Measurements from ENCODE around the gene ZNF507. TPM values are rescaled to one million over a fixed set of nuclear protein-coding genes. Genes with fewer than 3 reads are reported as not detected.

Gene ZNF507
- total and polyA plus RNA-seq, 9 donors: 6.4 to 30.5 (median 22.9) TPM

- H3K9me3 ChIP-seq: no peaks in the 10 kb centered on the region
- intact Hi-C loops (cut with DNase I): no loop called here
- H3K36me3 ChIP-seq: no peaks in the 10 kb centered on the region
- no peak overlapping the region for H3K27ac ChIP-seq
- WGBS, 3 donors: 94 to 98% (median 95%) methylated on average over 1 of the region's 1 CpG
- no peaks in the 10 kb centered on the region for H3K27me3 ChIP-seq
- no peak overlapping the region for H3K4me3 ChIP-seq
- H3K4me1 ChIP-seq (ENCODE audit: insufficient read depth): peaks cover 6% of the 10 kb centered on the region
- DNase-seq: no peak
- TF ChIP-seq EP300 (IDR thresholded peaks at IDR 0.05) (no peak), POLR2A (IDR thresholded peaks at IDR 0.05) (no peak)
- TF ChIP-seq, protein P1, sequence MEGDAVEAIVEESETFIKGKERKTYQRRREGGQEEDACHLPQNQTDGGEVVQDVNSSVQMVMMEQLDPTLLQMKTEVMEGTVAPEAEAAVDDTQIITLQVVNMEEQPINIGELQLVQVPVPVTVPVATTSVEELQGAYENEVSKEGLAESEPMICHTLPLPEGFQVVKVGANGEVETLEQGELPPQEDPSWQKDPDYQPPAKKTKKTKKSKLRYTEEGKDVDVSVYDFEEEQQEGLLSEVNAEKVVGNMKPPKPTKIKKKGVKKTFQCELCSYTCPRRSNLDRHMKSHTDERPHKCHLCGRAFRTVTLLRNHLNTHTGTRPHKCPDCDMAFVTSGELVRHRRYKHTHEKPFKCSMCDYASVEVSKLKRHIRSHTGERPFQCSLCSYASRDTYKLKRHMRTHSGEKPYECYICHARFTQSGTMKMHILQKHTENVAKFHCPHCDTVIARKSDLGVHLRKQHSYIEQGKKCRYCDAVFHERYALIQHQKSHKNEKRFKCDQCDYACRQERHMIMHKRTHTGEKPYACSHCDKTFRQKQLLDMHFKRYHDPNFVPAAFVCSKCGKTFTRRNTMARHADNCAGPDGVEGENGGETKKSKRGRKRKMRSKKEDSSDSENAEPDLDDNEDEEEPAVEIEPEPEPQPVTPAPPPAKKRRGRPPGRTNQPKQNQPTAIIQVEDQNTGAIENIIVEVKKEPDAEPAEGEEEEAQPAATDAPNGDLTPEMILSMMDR (IDR thresholded peaks at IDR 0.05): no peak
Observed at GRCh38 chr19:32352241-32352630, 6.8 kb downstream of the ZNF507 start.

- H3K4me3 ChIP-seq: no peak overlapping the region
- intact Hi-C loops (cut with DNase I): no loop called here
- H3K27ac ChIP-seq: no peak overlapping the region
- no peaks in the 10 kb centered on the region for H3K36me3 ChIP-seq
- H3K4me1 ChIP-seq (ENCODE audit: insufficient read depth): peaks cover 3% of the 10 kb centered on the region
- no peak for TF ChIP-seq EP300 (IDR thresholded peaks at IDR 0.05)
- no peak for DNase-seq
- WGBS, 3 donors: 96 to 98% (median 96%) methylated on average over 9 of the region's 9 CpGs
- H3K27me3 ChIP-seq: no peaks in the 10 kb centered on the region
- no peaks in the 10 kb centered on the region for H3K9me3 ChIP-seq
Observed at GRCh38 chr19:32354345-32354744, 8.9 kb downstream of the ZNF507 start.

DNA sequence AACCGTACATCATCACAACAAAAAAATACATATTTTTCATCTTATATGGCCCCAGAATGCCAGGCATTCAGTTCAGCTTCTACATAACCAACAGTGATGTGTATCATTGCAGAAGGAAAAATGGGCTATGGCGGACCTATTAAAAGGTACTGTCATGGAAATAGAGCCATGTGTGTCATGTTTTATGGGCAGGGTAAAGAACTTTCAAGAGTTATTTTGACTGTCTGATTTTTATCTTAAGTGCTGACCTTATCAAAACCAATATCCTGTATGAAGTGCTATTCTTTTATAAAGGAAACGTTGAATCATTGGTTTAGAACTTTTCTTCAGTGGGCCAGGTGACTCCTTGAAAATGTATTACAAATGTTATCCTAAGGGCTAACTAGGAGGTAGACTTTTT is 9.9 kb downstream of the ZNF507 start:
- TF ChIP-seq EP300 (IDR thresholded peaks at IDR 0.05) (no peak), POLR2A (IDR thresholded peaks at IDR 0.05) (no peak)
- Histone ChIP-seq H3K27me3 (no peaks in the 10 kb centered on the region), H3K27ac (no peak overlapping the region), H3K36me3 (no peaks in the 10 kb centered on the region), H3K9me3 (no peaks in the 10 kb centered on the region), H3K4me1 (ENCODE audit: insufficient read depth) (peaks cover 3% of the 10 kb centered on the region), H3K4me3 (no peak overlapping the region)
- no peak for DNase-seq
- intact Hi-C loops (cut with DNase I): no loop called here
- 93 to 94% (median 93%) methylated on average over 3 of the region's 3 CpGs for WGBS, 3 donors

GRCh38 chr19:32357720-32358119 is 12.3 kb downstream of the ZNF507 start:
- H3K27me3 ChIP-seq: no peaks in the 10 kb centered on the region
- no peak overlapping the region for H3K27ac ChIP-seq
- H3K4me1 ChIP-seq (ENCODE audit: insufficient read depth): no peaks in the 10 kb centered on the region
- no peaks in the 10 kb centered on the region for H3K9me3 ChIP-seq
- 10 to 12% (median 11%) methylated on average over 2 of the region's 2 CpGs for WGBS, 3 donors
- TF ChIP-seq, protein P1 (IDR thresholded peaks at IDR 0.05): no peak
- no peak for TF ChIP-seq POLR2A (IDR thresholded peaks at IDR 0.05)
- no peak for TF ChIP-seq EP300 (IDR thresholded peaks at IDR 0.05)
- intact Hi-C loops (cut with DNase I): no loop called here
- no peaks in the 10 kb centered on the region for H3K36me3 ChIP-seq
- no peak overlapping the region for H3K4me3 ChIP-seq
- no peak for DNase-seq

- no peaks in the 10 kb centered on the region for H3K27me3 ChIP-seq
- no peaks in the 10 kb centered on the region for H3K4me1 ChIP-seq (ENCODE audit: insufficient read depth)
- no peaks in the 10 kb centered on the region for H3K36me3 ChIP-seq
- H3K27ac ChIP-seq: no peak overlapping the region
- no peak overlapping the region for H3K4me3 ChIP-seq
- intact Hi-C loops (cut with DNase I): no loop called here
- 95 to 96% (median 95%) methylated on average over 5 of the region's 5 CpGs for WGBS, 3 donors
- no peaks in the 10 kb centered on the region for H3K9me3 ChIP-seq
- TF ChIP-seq POLR2A (IDR thresholded peaks at IDR 0.05): no peak
- TF ChIP-seq, protein P1 (IDR thresholded peaks at IDR 0.05): no peak
- TF ChIP-seq EP300 (IDR thresholded peaks at IDR 0.05): no peak
- no peak for DNase-seq
Observed at GRCh38 chr19:32358321-32358720, 12.9 kb downstream of the ZNF507 start.

Data from ovary (tissue), 9 donors.